Astrocyte of the spinal cord (primary cell): Measurements from ENCODE around the gene SAP30L.
A peak's percentile ranks its signal among the peaks of the same experiment; 100 is the strongest.

Experiments used
- DNase-seq: peaks from one replicate; pipeline ENCODE4 v3.0.0; 2011; ENCODE audit warnings: low read depth, low spot score
- H3K4me3 ChIP-seq: 2 replicates; pipeline ENCODE4 v1.5.1; 2011; ENCODE audit warnings: low read depth, mild to moderate bottlenecking, low read length, moderate library complexity
- in situ Hi-C: cut with HindIII; loops from 2 replicates; pipeline ENCODE4 v1.10.0; 2017; ENCODE audit warnings: low sequenced_read_pairs
- TF ChIP-seq, protein P1 (sequence below): IDR thresholded peaks from 2 replicates; pipeline ENCODE4 v1.5.1; 2012; ENCODE audit warnings: low read depth, mild to moderate bottlenecking, low read length, inconsistent platforms

The SAP30L gene

DNA sequence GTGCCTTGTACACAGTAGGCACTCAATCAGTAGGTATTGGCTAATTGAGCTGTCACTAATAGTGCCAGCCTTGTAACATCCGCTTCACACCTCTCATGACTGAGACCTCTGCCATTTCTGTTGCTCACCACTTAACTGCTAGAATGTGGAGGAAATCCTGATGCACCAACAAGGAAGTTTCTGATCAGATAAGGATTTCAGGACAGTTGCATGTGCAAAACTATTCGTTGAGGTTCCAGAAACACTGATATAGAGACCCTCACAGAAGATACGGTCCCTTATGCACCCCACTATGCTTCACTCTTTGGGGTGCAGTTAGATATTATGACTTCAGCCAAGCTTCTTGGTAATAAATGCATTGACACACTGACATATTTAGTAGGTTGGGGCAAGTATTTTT lies 10.7 kb downstream of the SAP30L start:
- TF ChIP-seq, protein P1, sequence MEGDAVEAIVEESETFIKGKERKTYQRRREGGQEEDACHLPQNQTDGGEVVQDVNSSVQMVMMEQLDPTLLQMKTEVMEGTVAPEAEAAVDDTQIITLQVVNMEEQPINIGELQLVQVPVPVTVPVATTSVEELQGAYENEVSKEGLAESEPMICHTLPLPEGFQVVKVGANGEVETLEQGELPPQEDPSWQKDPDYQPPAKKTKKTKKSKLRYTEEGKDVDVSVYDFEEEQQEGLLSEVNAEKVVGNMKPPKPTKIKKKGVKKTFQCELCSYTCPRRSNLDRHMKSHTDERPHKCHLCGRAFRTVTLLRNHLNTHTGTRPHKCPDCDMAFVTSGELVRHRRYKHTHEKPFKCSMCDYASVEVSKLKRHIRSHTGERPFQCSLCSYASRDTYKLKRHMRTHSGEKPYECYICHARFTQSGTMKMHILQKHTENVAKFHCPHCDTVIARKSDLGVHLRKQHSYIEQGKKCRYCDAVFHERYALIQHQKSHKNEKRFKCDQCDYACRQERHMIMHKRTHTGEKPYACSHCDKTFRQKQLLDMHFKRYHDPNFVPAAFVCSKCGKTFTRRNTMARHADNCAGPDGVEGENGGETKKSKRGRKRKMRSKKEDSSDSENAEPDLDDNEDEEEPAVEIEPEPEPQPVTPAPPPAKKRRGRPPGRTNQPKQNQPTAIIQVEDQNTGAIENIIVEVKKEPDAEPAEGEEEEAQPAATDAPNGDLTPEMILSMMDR, result no peak
- no peak for DNase-seq
- in situ Hi-C loops, result no loop called here
- H3K4me3 ChIP-seq, result no peak overlapping the region

DNA sequence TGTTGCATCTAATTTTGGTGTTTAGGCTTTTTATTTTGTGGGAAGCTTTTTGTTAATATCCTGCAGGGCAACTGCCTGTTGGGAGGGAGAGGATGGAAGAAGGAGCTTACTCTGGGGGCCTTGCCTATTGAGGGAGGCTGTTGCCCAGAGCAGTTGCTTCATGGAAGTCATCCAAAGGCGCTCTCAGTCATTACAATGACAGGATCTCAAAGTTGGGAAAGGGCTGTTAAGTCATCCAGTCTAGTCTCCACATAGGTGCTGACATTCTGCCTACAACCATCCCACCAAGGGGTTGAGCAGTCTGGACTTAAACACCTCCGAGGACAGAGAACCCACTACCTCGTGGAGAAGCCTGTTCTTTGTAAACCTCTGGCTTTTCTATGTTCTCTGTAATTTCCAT lies 13.2 kb downstream of the SAP30L start:
- no peak overlapping the region for H3K4me3 ChIP-seq
- no peak for DNase-seq
- TF ChIP-seq, protein P1, result no peak
- in situ Hi-C loops, result no loop called here

DNA sequence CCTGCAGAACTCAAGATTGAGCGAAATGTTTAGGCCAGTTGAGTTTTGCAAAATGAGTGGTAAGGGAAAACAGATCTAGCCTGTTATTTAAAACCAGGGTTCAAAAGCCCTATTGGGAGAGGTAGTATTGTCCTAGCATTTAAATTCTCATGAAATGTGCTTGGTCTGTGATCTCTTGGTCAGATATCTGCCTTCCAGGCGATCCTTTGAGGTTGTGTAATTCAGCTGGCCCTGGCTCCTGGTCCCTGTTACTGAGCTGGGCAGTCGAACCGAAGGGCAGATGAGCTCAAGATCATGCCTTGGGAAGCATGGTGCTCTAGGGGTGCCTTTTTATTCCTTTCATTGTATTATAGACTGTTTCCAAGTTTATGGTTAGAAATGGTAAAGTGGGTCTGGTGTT lies 14.4 kb downstream of the SAP30L start:
- TF ChIP-seq, protein P1, result no peak
- in situ Hi-C loops, result no loop called here
- DNase-seq, result no peak
- no peak overlapping the region for H3K4me3 ChIP-seq

DNA sequence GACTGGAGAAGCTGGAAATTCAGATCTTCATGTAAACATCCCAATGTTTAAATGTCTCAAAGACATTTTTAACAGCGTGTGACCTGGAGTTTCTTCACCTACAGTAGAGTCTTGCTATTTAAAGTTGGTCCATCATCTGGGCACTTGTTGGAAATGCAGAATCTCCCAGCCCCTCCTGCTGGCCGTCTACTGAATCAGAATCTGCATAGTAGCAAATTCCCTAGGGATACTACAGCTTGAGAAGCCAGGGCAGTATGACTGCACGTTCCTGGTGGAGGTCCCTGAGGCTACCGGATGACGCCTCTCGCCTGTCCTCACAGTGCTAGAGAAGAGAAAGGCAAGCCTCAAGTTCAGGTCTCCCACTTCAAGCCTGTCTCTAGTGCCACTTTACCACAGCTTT lies 15.7 kb downstream of the SAP30L start:
- DNase-seq, result no peak
- H3K4me3 ChIP-seq, result no peak overlapping the region
- in situ Hi-C loops, result no loop called here
- TF ChIP-seq, protein P1, result peak; percentile 48

- in situ Hi-C loops, result no loop called here
- DNase-seq, result no peak
- TF ChIP-seq, protein P1, result no peak
- no peak overlapping the region for H3K4me3 ChIP-seq
Observed at GRCh38 chr5:154464438-154464837, 18.6 kb downstream of the SAP30L start.

DNA sequence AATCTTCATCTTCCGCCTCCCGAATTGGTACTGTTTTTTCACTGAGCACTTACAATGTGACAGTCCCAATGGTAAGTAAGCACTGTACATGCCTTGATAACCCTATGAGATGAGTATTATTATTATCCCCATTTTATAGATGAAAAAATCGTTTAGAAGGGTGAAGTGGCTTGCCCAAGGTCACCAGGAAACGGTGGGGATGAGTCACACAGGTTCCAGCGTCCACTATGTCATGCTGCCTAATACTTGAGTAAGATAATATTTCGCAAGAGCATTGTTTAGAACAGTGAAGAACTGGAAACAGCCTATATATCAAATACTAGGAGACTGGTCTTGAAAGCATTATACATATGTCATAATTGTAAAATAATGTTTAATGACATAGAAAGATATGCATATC lies 19.4 kb downstream of the SAP30L start:
- DNase-seq, result no peak
- TF ChIP-seq, protein P1, result no peak
- H3K4me3 ChIP-seq, result no peak overlapping the region
- in situ Hi-C loops, result no loop called here

- no peak for DNase-seq
- in situ Hi-C loops, result no loop called here
- H3K4me3 ChIP-seq, result no peak overlapping the region
- TF ChIP-seq, protein P1, result no peak
Observed at GRCh38 chr5:154466147-154466546, 20.4 kb downstream of the SAP30L start.
